H1 (cell line): ENCODE measurements around the gene IGFALS. TPM values are rescaled to one million over a fixed set of nuclear protein-coding genes. Genes with fewer than 3 reads are reported as not detected.

ENCODE experiments used
- CTCF ChIA-PET: fragments of 300-600 bp; sonication (Branson Sonifier 250); formaldehyde crosslinking; loops from one replicate; lab custom pipeline; 2021; ENCODE audit not compliant: partially characterized antibody; lab: Charles Lee
- POLR2A ChIA-PET: fragments of 300-600 bp; sonication (Branson Sonifier 250); formaldehyde crosslinking; loops from one replicate; lab custom pipeline; 2021; ENCODE audit warnings: inconsistent platforms; ENCODE audit not compliant: partially characterized antibody; lab: Charles Lee
- DNase-seq, 2 experiments: peaks; one replicate each; pipeline versions ENCODE4 v3.0.0 to v3.0.0-alpha.2; 2010 to 2022; ENCODE audit warnings: low spot score in 2 of 2, low read depth in 1 of 2, mixed read lengths in 1 of 2
- FAIRE-seq: peaks from 2 replicates; lab custom pipeline; 2011; peaks lifted over from hg19 to GRCh38; lab: Jason Lieb, UNC
- H2AFZ ChIP-seq: 2 replicates; pipeline ENCODE4 v1.8.1; 2012; ENCODE audit warnings: low read length, inconsistent platforms
- H2AK5ac ChIP-seq: 2 replicates; pipeline ENCODE4 v1.6.1; 2013; ENCODE audit warnings: low read depth, low read length
- H2BK120ac ChIP-seq: replicated peaks from 2 replicates; pipeline ENCODE3; 2013; ENCODE audit warnings: low read depth, low read length, inconsistent platforms
- H2BK12ac ChIP-seq: 2 replicates; pipeline ENCODE4 v1.6.1; 2013; ENCODE audit warnings: low read depth, low read length
- H2BK15ac ChIP-seq: 2 replicates; pipeline ENCODE4 v1.6.1; 2013; ENCODE audit warnings: low read length
- H2BK20ac ChIP-seq: 2 replicates; pipeline ENCODE4 v1.6.1; 2013; ENCODE audit warnings: low read length
- H2BK5ac ChIP-seq: 2 replicates; pipeline ENCODE4 v1.6.1; 2013; ENCODE audit warnings: low read depth, low read length
- H3K14ac ChIP-seq: 2 replicates; pipeline ENCODE4 v1.6.1; 2013; ENCODE audit warnings: inconsistent platforms; ENCODE audit not compliant: insufficient read length
- H3K18ac ChIP-seq: 2 replicates; pipeline ENCODE4 v1.6.1; 2013; ENCODE audit warnings: low read length; ENCODE audit errors: extremely low read depth
- H3K23ac ChIP-seq: 2 replicates; pipeline ENCODE4 v1.6.1; 2013; ENCODE audit warnings: inconsistent platforms; ENCODE audit not compliant: insufficient read length
- H3K23me2 ChIP-seq: 2 replicates; pipeline ENCODE4 v1.6.1; 2013; ENCODE audit warnings: low read depth, low read length
- H3K27ac ChIP-seq: 2 replicates; pipeline ENCODE4 v1.6.1; 2011; ENCODE audit warnings: low read depth, low read length, inconsistent platforms
- H3K27me3 ChIP-seq, 4 experiments: replicated peaks in 1 of 4; 1 replicate in 1 of 4; 2 replicates in 3 of 4; pipeline versions ENCODE4 v1.6.1 to v1.8.1; 2011 to 2013; ENCODE audit warnings: low read length in 3 of 4, mild to moderate bottlenecking in 3 of 4, inconsistent platforms in 2 of 4, mixed read lengths in 2 of 4, moderate library complexity in 1 of 4; ENCODE audit not compliant: control insufficient read depth in 3 of 4, insufficient read depth in 3 of 4; ENCODE audit errors: extremely low read depth in 1 of 4
- H3K36me3 ChIP-seq, 4 experiments: 2 replicates each; pipeline versions ENCODE4 v1.6.1 to v1.8.1; 2011 to 2013; ENCODE audit warnings: mild to moderate bottlenecking in 4 of 4, low read length in 3 of 4, moderate library complexity in 2 of 4, control low read depth in 1 of 4, inconsistent platforms in 1 of 4; ENCODE audit not compliant: insufficient read depth in 4 of 4, control insufficient read depth in 2 of 4
- H3K4ac ChIP-seq: replicated peaks from 2 replicates; pipeline ENCODE3; 2013; ENCODE audit warnings: low read length, low read depth, mixed read lengths, inconsistent platforms; ENCODE audit not compliant: insufficient read length
- H3K4me1 ChIP-seq, 4 experiments: replicated peaks in 1 of 4; 1 replicate in 1 of 4; 2 replicates in 3 of 4; pipeline versions ENCODE4 v1.6.1 to v1.8.1; 2011 to 2013; ENCODE audit warnings: low read length in 3 of 4, inconsistent platforms in 2 of 4, mixed read lengths in 1 of 4; ENCODE audit not compliant: insufficient read depth in 4 of 4, control insufficient read depth in 3 of 4
- H3K4me2 ChIP-seq, 2 experiments: 2 replicates each; pipeline versions ENCODE4 v1.6.1 to v1.8.1; 2011 to 2013; ENCODE audit warnings: low read depth in 2 of 2, low read length in 2 of 2, control low read depth in 1 of 2, inconsistent platforms in 1 of 2, mild to moderate bottlenecking in 1 of 2; ENCODE audit not compliant: insufficient read depth in 1 of 2
- H3K4me3 ChIP-seq, 4 experiments: fragments of 200-600, 300-600 bp in 1 of 4; sonication (generic), shearing (Covaris generic), sonication (Bioruptor Twin) in 1 of 4; 2 replicates each; pipeline versions ENCODE4 v1.5.1 to v1.8.1; 2011 to 2016; ENCODE audit warnings: low read length in 4 of 4, low read depth in 3 of 4, control low read depth in 2 of 4, inconsistent platforms in 2 of 4, mild to moderate bottlenecking in 2 of 4, mixed read lengths in 1 of 4, moderate library complexity in 1 of 4; ENCODE audit not compliant: insufficient read depth in 2 of 4; ENCODE audit errors: extremely low read depth in 1 of 4
- H3K56ac ChIP-seq: replicated peaks from 2 replicates; pipeline ENCODE3; 2013; ENCODE audit warnings: low read depth, mild to moderate bottlenecking, mixed read lengths, low read length, inconsistent platforms; ENCODE audit not compliant: insufficient read length
- H3K79me1 ChIP-seq: 2 replicates; pipeline ENCODE4 v1.6.1; 2013; ENCODE audit warnings: low read depth, low read length, control low read depth
- H3K79me2 ChIP-seq, 2 experiments: 2 replicates each; pipeline versions ENCODE4 v1.6.1 to v1.8.1; 2012 to 2013; ENCODE audit warnings: low read length in 2 of 2, mild to moderate bottlenecking in 2 of 2, inconsistent platforms in 1 of 2; ENCODE audit not compliant: insufficient read depth in 2 of 2, control insufficient read depth in 1 of 2
- H3K9ac ChIP-seq, 4 experiments: replicated peaks in 1 of 4; 1 replicate in 1 of 4; 2 replicates in 3 of 4; pipeline versions ENCODE4 v1.6.1 to v1.8.1; 2011 to 2013; ENCODE audit warnings: low read depth in 3 of 4, low read length in 3 of 4, control low read depth in 2 of 4, mild to moderate bottlenecking in 2 of 4, moderate library complexity in 2 of 4, inconsistent platforms in 1 of 4; ENCODE audit errors: extremely low read depth in 1 of 4
- H3K9me3 ChIP-seq, 2 experiments: 2 replicates each; pipeline versions ENCODE4 v1.6.1 to v1.8.1; 2012 to 2013; ENCODE audit warnings: mild to moderate bottlenecking in 2 of 2, moderate library complexity in 2 of 2, control low read depth in 1 of 2, inconsistent platforms in 1 of 2, low read depth in 1 of 2, low read length in 1 of 2, mixed read lengths in 1 of 2; ENCODE audit not compliant: insufficient read depth in 2 of 2
- H4K20me1 ChIP-seq, 2 experiments: replicated peaks in 1 of 2; 2 replicates each; pipeline versions ENCODE3 to v1.8.1; 2011 to 2013; ENCODE audit warnings: inconsistent platforms in 2 of 2, low read length in 2 of 2, mild to moderate bottlenecking in 1 of 2; ENCODE audit not compliant: insufficient read depth in 2 of 2, control insufficient read depth in 1 of 2
- H4K5ac ChIP-seq: 2 replicates; pipeline ENCODE4 v1.6.1; 2013; ENCODE audit warnings: low read length, low read depth, mixed read lengths, inconsistent platforms; ENCODE audit not compliant: insufficient read length
- H4K8ac ChIP-seq: 2 replicates; pipeline ENCODE4 v1.8.0; 2013; ENCODE audit warnings: mild to moderate bottlenecking, moderate library complexity, low read length, inconsistent platforms; ENCODE audit not compliant: insufficient read depth; ENCODE audit errors: extremely low read depth
- H4K91ac ChIP-seq: replicated peaks from 2 replicates; pipeline ENCODE3; 2013; ENCODE audit warnings: low read length, mixed read lengths, inconsistent platforms; ENCODE audit not compliant: insufficient read length
- MAFK ChIP-seq: IDR thresholded peaks from 2 replicates; pipeline ENCODE4 v1.6.1; 2012; ENCODE audit warnings: low read depth, mild to moderate bottlenecking, improper control_type of control experiment, low read length
- WGBS, 2 experiments: shearing (Covaris generic) in 1 of 2; methylation state at CpG; one replicate each; pipeline versions ENCODE4 v1.1.6 to v1.1.7; 2013 to 2015; ENCODE audit warnings: low lambda C conversion rate in 2 of 2, mixed read lengths in 2 of 2, inconsistent platforms in 1 of 2, low coverage in 1 of 2, missing lambda C conversion rate in 1 of 2; ENCODE audit not compliant: insufficient replicate concordance in 2 of 2, insufficient coverage in 1 of 2, insufficient read length in 1 of 2; ENCODE audit errors: extremely low coverage in 1 of 2, missing lambda C conversion rate in 1 of 2; 5-methylcytosine and 5-hydroxymethylcytosine counted together
- polyA plus RNA-seq, 7 experiments: library from polyadenylated mRNA; depleted of rRNA in 3 of 7; stranded (reverse) in 5 of 7; unstranded in 2 of 7; fragments of >200 nt in 5 of 7; fragments of 200-250 nt in 2 of 7; gene quantifications; 1 replicate in 5 of 7; 2 replicates in 1 of 7; 4 replicates in 1 of 7; pipeline versions ENCODE4 v1.2.1 to v1.2.3, GENCODE V29; 2011 to 2013; ENCODE audit warnings: missing spikeins in 2 of 7, mixed read lengths in 2 of 7
- total RNA-seq: library from RNA; stranded (reverse); fragmentation: NEBNext Ultra II Directional; extraction: Animal tissue kit (Norgen Biotek cat#: 25700); gene quantifications from 2 replicates; pipeline ENCODE4 v1.2.1, GENCODE V29; 2021

The IGFALS gene
- total and polyA plus RNA-seq, 2 of the 8 experiments (the other 6 are each of a cell fraction or from before 2014, with no cell fraction given) = not detected

DNA sequence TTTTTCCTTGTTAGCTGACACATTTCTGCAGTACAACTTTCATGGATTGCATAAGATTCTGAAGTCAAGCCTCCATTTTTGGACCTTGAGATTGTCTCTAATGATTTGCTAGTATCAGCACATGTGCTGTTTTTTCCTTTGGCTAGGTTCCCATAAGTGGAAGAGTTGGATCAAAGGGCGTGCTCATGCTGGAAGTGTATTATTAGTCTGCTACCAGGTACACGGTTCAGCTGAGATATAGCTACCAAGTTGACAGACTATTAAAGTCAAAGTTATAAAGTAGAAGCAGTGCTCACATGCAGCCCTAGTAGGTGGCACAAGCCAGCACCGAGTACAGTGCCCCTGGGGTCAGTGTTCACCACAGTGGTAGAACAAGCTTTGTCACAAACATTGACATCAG lies 36.7 kb upstream of the IGFALS start:
- no peak for FAIRE-seq
- peaks cover 3% of the 10 kb centered on the region; the same call in 1 of the 2 replicates for H3K23me2 ChIP-seq
- peaks cover 10% of the 10 kb centered on the region for H3K79me1 ChIP-seq
- H3K9ac ChIP-seq = no peak overlapping the region
- no peak overlapping the region for H3K23ac ChIP-seq
- peaks cover 0 to 20% of the 10 kb centered on the region in 2 experiments; a peak in 2 of 4 replicates for H3K79me2 ChIP-seq
- no peak overlapping the region for H2BK5ac ChIP-seq
- no peak overlapping the region for H4K91ac ChIP-seq
- no peak for TF ChIP-seq MAFK
- no peak overlapping the region for H3K27ac ChIP-seq
- no peak overlapping the region for H3K4me3 ChIP-seq
- ChIA-PET POLR2A (interaction anchor here (1.4 kb wide), 1 partner anchor 134 kb away, joined by 5 read pairs; the partner anchor contains the start of gene RPS2), CTCF (interaction anchor here (1.6 kb wide), 1 partner anchor 122 kb away, joined by 3 read pairs; no protein-coding TSS in a partner anchor)
- H2AK5ac ChIP-seq = no peak overlapping the region
- H3K27me3 ChIP-seq = peaks cover 0 to 3% (median 0%) of the 10 kb centered on the region in 4 experiments; a peak in 4 of 7 replicates
- no peaks in the 10 kb centered on the region for H3K36me3 ChIP-seq
- no peaks in the 10 kb centered on the region for H3K9me3 ChIP-seq
- no peak for DNase-seq
- no peak overlapping the region for H3K18ac ChIP-seq
- no peak overlapping the region for H2BK120ac ChIP-seq
- H4K20me1 ChIP-seq = peaks cover 0 to 5% of the 10 kb centered on the region in 2 experiments
- no peak overlapping the region for H2BK15ac ChIP-seq
- no peak overlapping the region for H3K4me2 ChIP-seq
- peaks cover 0 to 10% (median 3%) of the 10 kb centered on the region in 4 experiments; a peak in 5 of 7 replicates for H3K4me1 ChIP-seq
- H4K5ac ChIP-seq = no peak overlapping the region
- H2AFZ ChIP-seq = no peak overlapping the region
- H4K8ac ChIP-seq = no peak overlapping the region
- no peak overlapping the region for H3K14ac ChIP-seq
- no peak overlapping the region for H3K56ac ChIP-seq
- 93% methylated on average over 3 of the region's 3 CpGs; no CpG with 5 or more reads in 1 of the 2 experiments for WGBS, 2 experiments
- H2BK12ac ChIP-seq = no peak overlapping the region
- H2BK20ac ChIP-seq = no peak overlapping the region
- no peak overlapping the region for H3K4ac ChIP-seq
